Measurements from ENCODE around the gene PLCD1.

Gene PLCD1

DNA sequence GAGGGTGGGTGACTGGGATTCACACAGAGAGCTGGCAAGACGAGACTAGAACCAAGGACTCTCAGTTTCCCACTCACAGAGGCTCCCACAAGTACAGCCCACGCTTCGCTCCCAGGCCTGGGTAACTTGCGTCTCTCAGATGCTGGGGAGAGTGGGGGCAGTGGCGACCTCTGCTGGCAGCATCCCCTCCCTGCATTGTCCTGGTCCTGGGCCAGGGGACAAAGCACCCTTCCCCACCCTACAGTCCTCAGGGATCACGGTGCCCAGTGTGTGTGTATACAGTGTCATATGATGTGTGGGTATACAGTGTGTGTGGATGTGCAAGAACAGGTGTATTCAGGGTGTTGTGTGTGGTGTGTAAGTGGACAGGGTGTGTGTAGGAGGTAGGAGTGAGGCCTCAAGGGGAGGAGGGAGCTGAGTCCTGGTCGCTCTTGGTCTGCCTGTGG is 26.0 kb downstream of the PLCD1 start:
- Histone ChIP-seq H3K4me3 (ENCODE audit: low read length) (no peak overlapping the region), H4K20me1 (ENCODE audit: insufficient read depth, low read length) (no peaks in the 10 kb centered on the region), H3F3A (ENCODE audit: insufficient read depth, low read length) (no peaks in the 10 kb centered on the region), H3K27ac (ENCODE audit: low read length) (no peak overlapping the region), H3K36me3 (replicated peaks; ENCODE audit: insufficient read depth, low read length) (no peaks in the 10 kb centered on the region), H3K79me2 (ENCODE audit: low read length) (no peaks in the 10 kb centered on the region), H3K9me2 (replicated peaks; ENCODE audit: insufficient read depth, low read length) (no peaks in the 10 kb centered on the region), H3K9ac (ENCODE audit: low read length) (no peak overlapping the region), H3K4me1 (ENCODE audit: low read length) (peaks cover 7% of the 10 kb centered on the region), H3K9me3 (replicated peaks; ENCODE audit: insufficient read depth, low read length) (no peaks in the 10 kb centered on the region), H3K27me3 (replicated peaks; ENCODE audit: insufficient read depth, low read length) (no peaks in the 10 kb centered on the region), H2AFZ (ENCODE audit: low read length) (no peak overlapping the region), H3K4me2 (ENCODE audit: low read depth, low read length) (no peak overlapping the region)
- no peak for DNase-seq
- no peak for TF ChIP-seq EZH2 (optimal IDR thresholded peaks at IDR 0.05; ENCODE audit: low read depth, low read length)
- TF ChIP-seq, protein P1, sequence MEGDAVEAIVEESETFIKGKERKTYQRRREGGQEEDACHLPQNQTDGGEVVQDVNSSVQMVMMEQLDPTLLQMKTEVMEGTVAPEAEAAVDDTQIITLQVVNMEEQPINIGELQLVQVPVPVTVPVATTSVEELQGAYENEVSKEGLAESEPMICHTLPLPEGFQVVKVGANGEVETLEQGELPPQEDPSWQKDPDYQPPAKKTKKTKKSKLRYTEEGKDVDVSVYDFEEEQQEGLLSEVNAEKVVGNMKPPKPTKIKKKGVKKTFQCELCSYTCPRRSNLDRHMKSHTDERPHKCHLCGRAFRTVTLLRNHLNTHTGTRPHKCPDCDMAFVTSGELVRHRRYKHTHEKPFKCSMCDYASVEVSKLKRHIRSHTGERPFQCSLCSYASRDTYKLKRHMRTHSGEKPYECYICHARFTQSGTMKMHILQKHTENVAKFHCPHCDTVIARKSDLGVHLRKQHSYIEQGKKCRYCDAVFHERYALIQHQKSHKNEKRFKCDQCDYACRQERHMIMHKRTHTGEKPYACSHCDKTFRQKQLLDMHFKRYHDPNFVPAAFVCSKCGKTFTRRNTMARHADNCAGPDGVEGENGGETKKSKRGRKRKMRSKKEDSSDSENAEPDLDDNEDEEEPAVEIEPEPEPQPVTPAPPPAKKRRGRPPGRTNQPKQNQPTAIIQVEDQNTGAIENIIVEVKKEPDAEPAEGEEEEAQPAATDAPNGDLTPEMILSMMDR (IDR thresholded peaks at IDR 0.05; ENCODE audit: low read length) = peak; percentile 76

DNA sequence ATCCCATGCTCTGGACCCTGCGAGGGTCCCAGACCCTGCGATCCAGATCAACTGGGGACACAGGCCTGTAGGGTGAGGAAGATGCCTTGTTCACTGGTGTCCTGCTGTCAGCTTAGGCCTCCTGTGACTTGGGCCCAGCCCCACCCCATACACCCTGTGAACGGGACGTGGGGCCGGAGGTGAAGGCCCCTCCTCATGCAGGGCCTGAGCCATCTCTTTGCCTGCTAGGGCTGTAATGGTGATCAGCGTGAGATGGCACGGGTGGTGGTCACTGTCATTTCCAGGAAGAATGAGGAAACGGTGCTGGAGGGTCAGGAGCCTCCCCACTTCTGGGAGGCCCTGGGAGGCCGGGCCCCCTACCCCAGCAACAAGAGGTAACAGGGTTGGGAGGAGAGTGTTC is 26.5 kb downstream of the PLCD1 start:
- Histone ChIP-seq H3K4me1 (ENCODE audit: low read length) (peaks cover 11% of the 10 kb centered on the region), H2AFZ (ENCODE audit: low read length) (no peak overlapping the region), H3K79me2 (ENCODE audit: low read length) (no peaks in the 10 kb centered on the region), H3F3A (ENCODE audit: insufficient read depth, low read length) (no peaks in the 10 kb centered on the region), H3K4me2 (ENCODE audit: low read depth, low read length) (no peak overlapping the region), H3K27ac (ENCODE audit: low read length) (no peak overlapping the region), H3K9me3 (replicated peaks; ENCODE audit: insufficient read depth, low read length) (no peaks in the 10 kb centered on the region), H4K20me1 (ENCODE audit: insufficient read depth, low read length) (no peaks in the 10 kb centered on the region), H3K27me3 (replicated peaks; ENCODE audit: insufficient read depth, low read length) (no peaks in the 10 kb centered on the region), H3K36me3 (replicated peaks; ENCODE audit: insufficient read depth, low read length) (no peaks in the 10 kb centered on the region), H3K9me2 (replicated peaks; ENCODE audit: insufficient read depth, low read length) (no peaks in the 10 kb centered on the region), H3K9ac (ENCODE audit: low read length) (no peak overlapping the region), H3K4me3 (ENCODE audit: low read length) (no peak overlapping the region)
- no peak for DNase-seq
- TF ChIP-seq EZH2phosphoT487 (IDR thresholded peaks at IDR 0.05; ENCODE audit: low read length) (no peak), EZH2 (optimal IDR thresholded peaks at IDR 0.05; ENCODE audit: low read depth, low read length) (no peak)
- TF ChIP-seq, protein P1 (IDR thresholded peaks at IDR 0.05; ENCODE audit: low read length) = no peak

DNA sequence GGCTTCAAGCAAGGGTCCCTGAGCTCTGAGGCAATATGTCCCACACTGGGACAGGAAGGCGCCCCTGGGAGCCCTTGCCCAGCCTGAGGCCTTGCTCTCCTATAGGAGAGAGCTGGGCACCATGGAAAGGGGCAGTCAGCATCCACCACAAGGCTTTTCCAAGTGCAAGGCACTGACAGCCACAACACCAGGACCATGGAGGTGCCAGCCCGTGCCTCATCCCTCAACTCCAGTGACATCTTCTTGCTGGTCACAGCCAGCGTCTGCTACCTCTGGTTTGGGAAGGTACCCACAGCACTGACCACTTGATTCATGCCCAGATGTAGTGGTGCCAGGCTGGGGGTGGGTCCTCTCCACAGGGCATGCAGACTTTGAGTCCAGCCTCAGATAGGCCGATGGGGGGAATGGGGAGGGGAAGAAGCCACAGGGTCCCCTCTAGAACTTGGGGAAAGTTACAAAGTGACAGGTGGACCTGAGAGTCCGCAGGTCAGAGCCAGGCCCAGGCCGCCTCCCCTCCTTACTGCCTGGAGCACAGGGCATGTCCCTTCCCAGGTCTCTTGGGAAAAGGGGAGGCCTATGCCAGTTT is 27.1 kb downstream of the PLCD1 start:
- H3K4me1 ChIP-seq (ENCODE audit: low read length) = peaks cover 11% of the 10 kb centered on the region
- no peaks in the 10 kb centered on the region for H4K20me1 ChIP-seq (ENCODE audit: insufficient read depth, low read length)
- no peak overlapping the region for H3K9ac ChIP-seq (ENCODE audit: low read length)
- H3F3A ChIP-seq (ENCODE audit: insufficient read depth, low read length) = no peaks in the 10 kb centered on the region
- H3K79me2 ChIP-seq (ENCODE audit: low read length) = no peaks in the 10 kb centered on the region
- H3K27ac ChIP-seq (ENCODE audit: low read length) = no peak overlapping the region
- no peaks in the 10 kb centered on the region for H3K9me2 ChIP-seq (replicated peaks; ENCODE audit: insufficient read depth, low read length)
- no peak overlapping the region for H3K4me3 ChIP-seq (ENCODE audit: low read length)
- TF ChIP-seq EZH2phosphoT487 (IDR thresholded peaks at IDR 0.05; ENCODE audit: low read length) = no peak
- TF ChIP-seq, protein P1 (IDR thresholded peaks at IDR 0.05; ENCODE audit: low read length) = no peak
- TF ChIP-seq EZH2 (optimal IDR thresholded peaks at IDR 0.05; ENCODE audit: low read depth, low read length) = no peak
- no peaks in the 10 kb centered on the region for H3K36me3 ChIP-seq (replicated peaks; ENCODE audit: insufficient read depth, low read length)
- H3K27me3 ChIP-seq (replicated peaks; ENCODE audit: insufficient read depth, low read length) = no peaks in the 10 kb centered on the region
- no peak overlapping the region for H3K4me2 ChIP-seq (ENCODE audit: low read depth, low read length)
- no peak overlapping the region for H2AFZ ChIP-seq (ENCODE audit: low read length)
- no peaks in the 10 kb centered on the region for H3K9me3 ChIP-seq (replicated peaks; ENCODE audit: insufficient read depth, low read length)
- DNase-seq = no peak

All from MM.1S (cell line).